HG03025 (cell line): ENCODE data around the gene NRF1.
"Not testable (repeated sequence)": the region's sequence is repeated elsewhere in the genome, so short reads cannot be mapped to it uniquely, and the experiment has no call there.

Source experiments
- ATAC-seq: cut with Tn5 transposase; IDR thresholded peaks from one replicate; pipeline ENCODE4 v1.9.1; 2021; ENCODE audit warnings: mild to moderate bottlenecking, moderate library complexity; ENCODE audit not compliant: unreplicated experiment, low FRiP score

NRF1 gene

GRCh38 chr7:129794461-129794860, 182.9 kb downstream of the NRF1 start:
- ATAC-seq = not testable (repeated sequence)

GRCh38 chr7:129796186-129796775, 184.8 kb downstream of the NRF1 start:
- ATAC-seq = no peak

GRCh38 chr7:129797214-129797789, 185.8 kb downstream of the NRF1 start:
- ATAC-seq = no peak

- no peak for ATAC-seq
Observed at GRCh38 chr7:129798616-129799349, 187.3 kb downstream of the NRF1 start.

GRCh38 chr7:129799350-129799955, 187.9 kb downstream of the NRF1 start:
- no peak for ATAC-seq

- ATAC-seq = no peak
Observed at GRCh38 chr7:129800901-129801300, 189.4 kb downstream of the NRF1 start.

- no peak for ATAC-seq
Observed at GRCh38 chr7:129801882-129802281, 190.4 kb downstream of the NRF1 start.

GRCh38 chr7:129803546-129804081, 192.1 kb downstream of the NRF1 start:
- ATAC-seq = no peak

GRCh38 chr7:129804111-129804889, 192.8 kb downstream of the NRF1 start:
- no peak for ATAC-seq

- ATAC-seq = no peak
Observed at GRCh38 chr7:129804890-129805719, 193.6 kb downstream of the NRF1 start.
